RWPE1 (cell line): ENCODE measurements around the gene CDHR1.
"Not testable (repeated sequence)": the region's sequence is repeated elsewhere in the genome, so short reads cannot be mapped to it uniquely, and the experiment has no call there.

Experiments used
- CTCF ChIA-PET: fragments of 350-600 bp; sonication (Branson Sonifier 250); formaldehyde crosslinking; extraction: SDS; loops from one replicate; lab custom pipeline; 2021; lab: Yijun Ruan, JAX
- POLR2A ChIA-PET: fragments of 400-600 bp; formaldehyde crosslinking; extraction: SDS; loops from one replicate; lab custom pipeline; 2020; ENCODE audit warnings: antibody characterized with exemption; ENCODE audit not compliant: low non-redundant PET; lab: Yijun Ruan, JAX
- DNase-seq: peaks from one replicate; pipeline ENCODE4 v3.0.0; 2012; ENCODE audit warnings: low spot score
- H3K27ac ChIP-seq: fragments of 450-650 bp; 2 replicates; pipeline ENCODE4 v1.5.1; 2017
- CTCF ChIP-seq: fragments of 450-650 bp; conservative IDR thresholded peaks from 2 replicates; pipeline ENCODE4 v1.5.1; 2017; ENCODE audit warnings: low read depth, mild to moderate bottlenecking

Gene CDHR1

DNA sequence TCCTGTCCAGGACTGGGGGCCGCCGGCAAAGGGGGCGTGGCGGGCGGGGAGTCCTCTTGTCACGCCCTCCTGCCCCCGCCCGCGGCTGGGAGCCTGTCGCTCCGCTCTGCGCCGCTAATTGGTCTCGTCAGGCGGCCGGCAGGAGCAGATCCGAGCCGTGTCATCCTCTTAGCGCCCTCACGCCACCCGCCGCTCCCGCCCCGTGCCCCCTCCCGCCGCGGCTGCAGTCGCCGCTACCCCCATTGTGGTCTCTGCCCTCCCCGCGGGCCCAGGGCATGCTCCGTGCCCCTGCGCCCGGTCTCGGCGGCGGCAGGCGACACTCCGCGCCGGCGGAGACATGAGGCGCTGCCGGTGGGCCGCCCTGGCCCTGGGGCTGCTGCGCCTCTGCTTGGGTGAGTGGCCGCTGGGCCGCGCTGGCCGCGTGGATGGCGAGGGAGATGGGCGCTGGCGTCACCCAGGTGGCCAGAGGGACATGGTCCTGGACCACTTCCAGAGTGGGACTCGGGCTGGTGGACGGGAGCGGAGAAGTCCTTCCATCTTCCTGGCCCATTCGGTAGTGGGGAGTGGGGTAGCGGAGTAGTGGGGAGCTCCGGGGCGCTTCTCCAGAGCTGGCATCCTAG, at the start of gene CDHR1:
TSS of gene CDHR1 (plus strand) at position 114 of the 620 bp plus-strand sequence. CDS start at position 338, 224 bp downstream.
- TF ChIP-seq CTCF, result no peak
- peak; percentile 43 for DNase-seq
- H3K27ac ChIP-seq, result no peak within 1 kb of the TSS
- ChIA-PET CTCF (no interaction called here), POLR2A (no interaction called here)

DNA sequence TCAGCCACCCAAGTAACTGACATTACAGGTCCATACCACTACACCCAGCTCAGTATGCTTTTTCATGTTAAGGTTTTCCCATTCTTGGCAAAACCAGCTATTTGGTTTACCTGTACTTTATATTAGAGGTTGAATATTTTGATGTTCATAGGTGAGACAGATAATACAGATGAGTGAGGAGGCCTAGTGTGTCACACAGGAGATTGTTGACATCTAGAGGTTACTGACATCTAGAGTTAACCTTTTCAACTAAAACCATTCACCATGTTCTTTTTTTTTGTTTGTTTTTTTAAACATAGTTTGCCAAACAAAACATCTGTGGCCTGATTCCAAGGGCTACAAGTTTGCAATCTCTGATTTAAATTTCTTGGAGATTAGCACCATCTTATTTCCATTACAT, 47.0 kb upstream of the CDHR1 start:
- H3K27ac ChIP-seq, result no peak overlapping the region
- TF ChIP-seq CTCF, result no peak
- CTCF ChIA-PET, result interaction anchor here (1.0 to 1.9 kb wide), 10 partner anchors 8 to 68 kb away, joined by 3 to 11 read pairs (median 5); partner anchors contain the start of gene GHITM
- POLR2A ChIA-PET, result no interaction called here
- no peak for DNase-seq

DNA sequence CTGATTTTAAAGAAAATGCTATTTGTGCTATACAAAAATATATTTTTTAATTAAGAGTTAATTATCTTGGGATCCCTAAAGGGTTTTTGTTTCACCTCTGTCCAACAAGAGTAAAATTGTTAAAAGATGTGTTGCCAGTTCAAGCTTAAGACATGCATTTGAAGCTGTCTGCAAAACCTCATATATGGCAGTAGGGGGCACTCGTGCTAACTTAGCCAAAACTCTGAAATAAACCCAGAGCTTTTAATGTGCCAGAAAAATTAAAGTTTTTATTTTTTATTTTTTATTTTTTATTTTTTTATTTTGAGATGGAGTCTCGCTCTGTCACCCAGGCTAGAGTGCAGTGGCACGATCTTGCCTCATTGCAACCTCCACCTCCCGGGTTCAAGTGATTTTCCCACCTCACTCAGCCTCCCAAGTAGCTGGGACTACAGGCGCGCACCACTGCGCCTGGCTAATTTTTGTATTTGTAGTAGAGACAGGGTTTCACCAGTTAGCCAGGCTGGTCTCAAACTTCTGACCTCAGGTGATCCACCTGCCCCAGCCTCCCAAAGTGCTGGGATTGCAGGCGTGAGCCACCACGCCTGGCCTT, 46.2 kb upstream of the CDHR1 start:
- CTCF ChIA-PET, result interaction anchor here (0.7 to 1.9 kb wide), 12 partner anchors 9 to 68 kb away, joined by 3 to 11 read pairs (median 4); partner anchors contain the start of gene GHITM
- H3K27ac ChIP-seq, POLR2A ChIA-PET, DNase-seq: not testable (repeated sequence)
- peak; percentile 64 for TF ChIP-seq CTCF

GRCh38 chr10:84149854-84150253, 44.5 kb upstream of the CDHR1 start:
- POLR2A ChIA-PET, result no interaction called here
- no peak for TF ChIP-seq CTCF
- CTCF ChIA-PET, result interaction anchor here (0.7 to 0.9 kb wide), 2 partner anchors 12 to 15 kb away, joined by 3 read pairs; no protein-coding TSS in a partner anchor
- H3K27ac ChIP-seq, result no peak overlapping the region
- no peak for DNase-seq

DNA sequence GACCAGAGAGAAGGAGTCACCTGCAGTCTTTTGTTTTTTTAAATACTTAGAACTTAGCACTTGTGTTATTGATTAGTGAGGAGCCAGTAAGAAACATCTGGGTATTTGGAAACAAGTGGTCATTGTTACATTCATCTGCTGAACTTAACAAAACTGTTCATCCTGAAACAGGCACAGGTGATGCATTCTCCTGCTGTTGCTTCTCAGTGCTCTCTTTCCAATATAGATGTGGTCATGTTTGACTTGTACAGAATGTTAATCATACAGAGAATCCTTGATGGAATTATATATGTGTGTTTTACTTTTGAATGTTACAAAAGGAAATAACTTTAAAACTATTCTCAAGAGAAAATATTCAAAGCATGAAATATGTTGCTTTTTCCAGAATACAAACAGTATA, 41.6 kb upstream of the CDHR1 start:
- no peak overlapping the region for H3K27ac ChIP-seq

More for the DNA sequence above, 41.6 kb upstream of the CDHR1 start:
- no peak for DNase-seq
- ChIA-PET POLR2A (no interaction called here), CTCF (no interaction called here)
- TF ChIP-seq CTCF, result no peak
